Astrocyte of the spinal cord (primary cell): ENCODE results near the gene SH3BGR.

Source experiments
- DNase-seq: peaks from one replicate; pipeline ENCODE4 v3.0.0; 2011; ENCODE audit warnings: low read depth, low spot score
- H3K4me3 ChIP-seq: 2 replicates; pipeline ENCODE4 v1.5.1; 2011; ENCODE audit warnings: low read depth, mild to moderate bottlenecking, low read length, moderate library complexity
- CTCF ChIP-seq: IDR thresholded peaks from 2 replicates; pipeline ENCODE4 v1.5.1; 2012; ENCODE audit warnings: low read depth, mild to moderate bottlenecking, low read length, inconsistent platforms
- in situ Hi-C: cut with HindIII; loops from 2 replicates; pipeline ENCODE4 v1.10.0; 2017; ENCODE audit warnings: low sequenced_read_pairs

Gene SH3BGR

GRCh38 chr21:39531064-39531463 lies 79.3 kb downstream of the SH3BGR start:
- TF ChIP-seq CTCF: no peak
- no peak overlapping the region for H3K4me3 ChIP-seq
- in situ Hi-C loops: no loop called here
- no peak for DNase-seq

GRCh38 chr21:39531840-39532239 lies 80.1 kb downstream of the SH3BGR start:
- no peak for TF ChIP-seq CTCF
- in situ Hi-C loops: no loop called here
- DNase-seq: no peak
- H3K4me3 ChIP-seq: no peak overlapping the region

GRCh38 chr21:39533545-39534380 lies 82.0 kb downstream of the SH3BGR start:
- no peak for DNase-seq
- in situ Hi-C loops: no loop called here
- no peak for TF ChIP-seq CTCF
- no peak overlapping the region for H3K4me3 ChIP-seq

GRCh38 chr21:39535646-39536437 lies 84.1 kb downstream of the SH3BGR start:
- no peak for DNase-seq
- no peak for TF ChIP-seq CTCF
- H3K4me3 ChIP-seq: no peak overlapping the region
- in situ Hi-C loops: no loop called here

- no peak for DNase-seq
- no peak overlapping the region for H3K4me3 ChIP-seq
- no peak for TF ChIP-seq CTCF
- in situ Hi-C loops: no loop called here
Observed at GRCh38 chr21:39536835-39537234, 85.1 kb downstream of the SH3BGR start.

- H3K4me3 ChIP-seq: no peak overlapping the region
- no peak for DNase-seq
- TF ChIP-seq CTCF: no peak
- in situ Hi-C loops: no loop called here
Observed at GRCh38 chr21:39537571-39537970, 85.8 kb downstream of the SH3BGR start.
